Hematopoietic multipotent progenitor cell treated with erythropoietin and hydrocortisone succinate and interleukin-3 and kit ligand, for 8 days (in vitro differentiated cells): ENCODE results near the gene NUP62.
"Not testable (repeated sequence)": the region's sequence is repeated elsewhere in the genome, so short reads cannot be mapped to it uniquely, and the experiment has no call there.

Experiments
- DNase-seq: peaks from one replicate; pipeline ENCODE4 v3.0.0-alpha.2; 2015

NUP62 gene

GRCh38 chr19:49950956-49951526, 21.7 kb upstream of the NUP62 start:
- DNase-seq, result no peak

- DNase-seq, result no peak
These were observed 21.3 kb upstream of the NUP62 start for GRCh38 chr19:49950590-49950948.

- no peak for DNase-seq
These were observed 20.7 kb upstream of the NUP62 start for GRCh38 chr19:49949742-49950589.

GRCh38 chr19:49946415-49946814, 17.1 kb upstream of the NUP62 start:
- DNase-seq, result no peak

- not testable (repeated sequence) for DNase-seq
These were observed 15.3 kb upstream of the NUP62 start for GRCh38 chr19:49944567-49944966.

- DNase-seq, result no peak
These were observed 11.1 kb upstream of the NUP62 start for GRCh38 chr19:49940482-49940791.

- DNase-seq, result peak; percentile 18
These were observed 10.6 kb upstream of the NUP62 start for GRCh38 chr19:49939721-49940481.

- DNase-seq, result no peak
These were observed 9.4 kb upstream of the NUP62 start for GRCh38 chr19:49938662-49939061.

GRCh38 chr19:49937750-49938381, 8.6 kb upstream of the NUP62 start:
- peak; percentile 71 for DNase-seq

- no peak for DNase-seq
These were observed 7.2 kb upstream of the NUP62 start for GRCh38 chr19:49936549-49936948.

- no peak for DNase-seq
These were observed 4.3 kb upstream of the NUP62 start for GRCh38 chr19:49933643-49934042.

- DNase-seq, result no peak
These were observed 3.4 kb upstream of the NUP62 start for GRCh38 chr19:49932731-49933131.

- no peak for DNase-seq
These were observed 2.7 kb upstream of the NUP62 start for GRCh38 chr19:49932041-49932451.

- DNase-seq, result no peak
These were observed 2.2 kb upstream of the NUP62 start for GRCh38 chr19:49931293-49932040.

GRCh38 chr19:49930483-49931011, 1.2 kb upstream of the NUP62 start:
- peak; percentile 32 for DNase-seq

GRCh38 chr19:49929611-49930482, 543 bp upstream of the NUP62 start:
- DNase-seq, result peak; percentile 95

- no peak for DNase-seq
These were observed 1.6 kb downstream of the NUP62 start for GRCh38 chr19:49927526-49928264.

GRCh38 chr19:49926515-49926914, 2.8 kb downstream of the NUP62 start:
- DNase-seq, result peak; percentile 39

GRCh38 chr19:49925486-49925885, 3.8 kb downstream of the NUP62 start:
- DNase-seq, result no peak

- not testable (repeated sequence) for DNase-seq
These were observed 4.5 kb downstream of the NUP62 start for GRCh38 chr19:49924881-49925210.
